GM21515 (cell line): ENCODE data around the gene FERD3L.
"Not testable (repeated sequence)": the region's sequence is repeated elsewhere in the genome, so short reads cannot be mapped to it uniquely, and the experiment has no call there.

ENCODE experiments used
- ATAC-seq: cut with Tn5 transposase; IDR thresholded peaks from one replicate; pipeline ENCODE4 v1.9.1; 2021; ENCODE audit not compliant: unreplicated experiment

Gene FERD3L

GRCh38 chr7:19144661-19145433 is at the start of gene FERD3L:
FERD3L (minus strand) TSS chr7:19145421; CDS start chr7:19145362, 59 bp downstream.
- ATAC-seq, result no peak

- not testable (repeated sequence) for ATAC-seq
These were observed 49.2 kb upstream of the FERD3L start for GRCh38 chr7:19194417-19194816.

GRCh38 chr7:19181634-19182033 is 36.4 kb upstream of the FERD3L start:
- ATAC-seq, result no peak

GRCh38 chr7:19178595-19178994 is 33.4 kb upstream of the FERD3L start:
- ATAC-seq, result no peak

- ATAC-seq, result no peak
These were observed 32.0 kb upstream of the FERD3L start for GRCh38 chr7:19177269-19177668.

- ATAC-seq, result no peak
These were observed 30.0 kb upstream of the FERD3L start for GRCh38 chr7:19175241-19175640.

- ATAC-seq, result no peak
These were observed 16.4 kb upstream of the FERD3L start for GRCh38 chr7:19161671-19162070.

GRCh38 chr7:19146699-19147098 is 1.5 kb upstream of the FERD3L start:
- no peak for ATAC-seq

GRCh38 chr7:19145434-19146115 is 354 bp upstream of the FERD3L start:
- no peak for ATAC-seq

- ATAC-seq, result no peak
These were observed 1.2 kb downstream of the FERD3L start for GRCh38 chr7:19143881-19144574.

- no peak for ATAC-seq
These were observed 5.4 kb downstream of the FERD3L start for GRCh38 chr7:19139706-19140327.

GRCh38 chr7:19133886-19134285 is 11.3 kb downstream of the FERD3L start:
- no peak for ATAC-seq

GRCh38 chr7:19133390-19133789 is 11.8 kb downstream of the FERD3L start:
- ATAC-seq, result no peak

- no peak for ATAC-seq
These were observed 16.4 kb downstream of the FERD3L start for GRCh38 chr7:19128856-19129255.

GRCh38 chr7:19121977-19122588 is 23.1 kb downstream of the FERD3L start:
- ATAC-seq, result no peak

GRCh38 chr7:19119870-19120486 is 25.2 kb downstream of the FERD3L start:
- ATAC-seq, result no peak

GRCh38 chr7:19119372-19119771 is 25.8 kb downstream of the FERD3L start:
- no peak for ATAC-seq

GRCh38 chr7:19118636-19119371 is 26.4 kb downstream of the FERD3L start:
- ATAC-seq, result no peak

- no peak for ATAC-seq
These were observed 27.2 kb downstream of the FERD3L start for GRCh38 chr7:19117870-19118608.
